HepG2 (cell line): ENCODE results near the gene UNC93A. TPM values are rescaled to one million over a fixed set of nuclear protein-coding genes. Genes with fewer than 3 reads are reported as not detected.

Source experiments
- ELF4 ChIP-seq: sonication (generic); formaldehyde crosslinking; IDR thresholded peaks from 2 replicates; pipeline ENCODE4 v1.5.0; 2020; ENCODE audit warnings: missing genetic modification reagents, mild to moderate bottlenecking, moderate library complexity, borderline replicate concordance
- FOSL2 ChIP-seq: sonication (generic); formaldehyde crosslinking; IDR thresholded peaks from 2 replicates; pipeline ENCODE4 v1.4.0; 2020; ENCODE audit warnings: missing genetic modification reagents
- FOXA3 ChIP-seq: IDR thresholded peaks from 2 replicates; pipeline ENCODE4 v1.6.1; 2016; ENCODE audit warnings: missing genetic modification reagents, missing compliant biosample characterization
- GABPB1 ChIP-seq: IDR thresholded peaks from 2 replicates; pipeline ENCODE4 v1.6.1; 2016; ENCODE audit warnings: mild to moderate bottlenecking, missing genetic modification reagents, moderate library complexity, missing compliant biosample characterization
- GPN1 ChIP-seq: sonication (generic); formaldehyde crosslinking; IDR thresholded peaks from 2 replicates; pipeline ENCODE4 v1.5.1; 2020; ENCODE audit warnings: missing genetic modification reagents, borderline replicate concordance
- MED1 ChIP-seq: sonication (generic); formaldehyde crosslinking; IDR thresholded peaks from 2 replicates; pipeline ENCODE4 v1.4.0; 2020; ENCODE audit warnings: missing genetic modification reagents
- MEIS2 ChIP-seq: sonication (generic); formaldehyde crosslinking; IDR thresholded peaks from 2 replicates; pipeline ENCODE4 v1.9.0; 2021; ENCODE audit warnings: mild to moderate bottlenecking, missing genetic modification reagents
- POLR2G ChIP-seq: fragments of 200-400 bp; formaldehyde crosslinking; IDR thresholded peaks from 2 replicates; pipeline ENCODE4 v1.6.1; 2018; ENCODE audit warnings: mild to moderate bottlenecking, low read depth, low read length, moderate library complexity
- SALL1 ChIP-seq: sonication (generic); formaldehyde crosslinking; IDR thresholded peaks from 2 replicates; pipeline ENCODE4 v1.8.0; 2022; ENCODE audit warnings: mild to moderate bottlenecking, missing genetic modification reagents
- TOPORS ChIP-seq: sonication (generic); formaldehyde crosslinking; IDR thresholded peaks from 2 replicates; pipeline ENCODE4 v1.8.0; 2023; ENCODE audit warnings: mild to moderate bottlenecking, missing genetic modification reagents
- ZC3H4 ChIP-seq: sonication (generic); formaldehyde crosslinking; IDR thresholded peaks from 2 replicates; pipeline ENCODE4 v1.4.0; 2020; ENCODE audit warnings: missing genetic modification reagents, borderline replicate concordance
- ZMYM2 ChIP-seq: sonication (generic); formaldehyde crosslinking; IDR thresholded peaks from 2 replicates; pipeline ENCODE4 v1.8.0; 2022; ENCODE audit warnings: mild to moderate bottlenecking, missing genetic modification reagents
- ZNF256 ChIP-seq: sonication (generic); formaldehyde crosslinking; conservative IDR thresholded peaks from 2 replicates; pipeline ENCODE4 v1.4.0; 2020; ENCODE audit warnings: missing genetic modification reagents
- ZNF264 ChIP-seq: sonication (generic); formaldehyde crosslinking; IDR thresholded peaks from 2 replicates; pipeline ENCODE4 v1.4.0; 2020; ENCODE audit warnings: missing genetic modification reagents
- ZNF441 ChIP-seq: sonication (generic); formaldehyde crosslinking; IDR thresholded peaks from 2 replicates; pipeline ENCODE4 v1.7.0; 2021; ENCODE audit warnings: missing genetic modification reagents, borderline replicate concordance
- ZNF605 ChIP-seq: sonication (generic); formaldehyde crosslinking; IDR thresholded peaks from 2 replicates; pipeline ENCODE4 v1.8.0; 2022; ENCODE audit warnings: mild to moderate bottlenecking, missing genetic modification reagents
- ZNF644 ChIP-seq: IDR thresholded peaks from 2 replicates; pipeline ENCODE4 v1.6.1; 2016; ENCODE audit warnings: low read depth
- ZSCAN31 ChIP-seq: sonication (generic); formaldehyde crosslinking; IDR thresholded peaks from 2 replicates; pipeline ENCODE4 v1.5.0; 2020; ENCODE audit warnings: low read depth, mild to moderate bottlenecking, missing genetic modification reagents
- polyA plus RNA-seq, 8 experiments: library from polyadenylated mRNA; depleted of rRNA in 3 of 8; stranded (reverse) in 7 of 8; unstranded in 1 of 8; fragments of >200 nt; fragmentation: Illumina TruSeq in 4 of 8; extraction: Trizol in 4 of 8; gene quantifications; 2 replicates each; pipeline versions ENCODE4 v1.2.1 to v1.2.3, GENCODE V29; 2011 to 2016; ENCODE audit warnings: low read depth in 4 of 8, missing spikeins in 1 of 8, mixed read lengths in 1 of 8; ENCODE audit not compliant: insufficient read depth in 1 of 8
- total RNA-seq, 5 experiments: library from RNA; depleted of rRNA; stranded (reverse); fragments of >200 nt; fragmentation: Illumina TruSeq; extraction: Trizol; gene quantifications; 2 replicates each; pipeline ENCODE4 v1.2.3, GENCODE V29; 2016; ENCODE audit warnings: low read depth in 1 of 5
- TF ChIP-seq, protein P1 (sequence below): sonication (generic); formaldehyde crosslinking; IDR thresholded peaks from 2 replicates; pipeline ENCODE4 v1.4.0; 2020; ENCODE audit warnings: low read depth, mild to moderate bottlenecking, missing genetic modification reagents
- TF ChIP-seq, protein P2 (sequence below): IDR thresholded peaks from 2 replicates; pipeline ENCODE4 v1.6.1; 2016; ENCODE audit warnings: low read depth, borderline replicate concordance
- TF ChIP-seq, protein P3 (sequence below): sonication (generic); formaldehyde crosslinking; IDR thresholded peaks from 2 replicates; pipeline ENCODE4 v1.8.0; 2022; ENCODE audit warnings: mild to moderate bottlenecking, missing genetic modification reagents
- TF ChIP-seq, protein P4 (sequence below): IDR thresholded peaks from 2 replicates; pipeline ENCODE4 v1.6.1; 2016; ENCODE audit warnings: missing compliant biosample characterization, missing genetic modification reagents, borderline replicate concordance
- TF ChIP-seq, protein P5 (sequence below): IDR thresholded peaks from 2 replicates; pipeline ENCODE4 v1.6.1; 2018; ENCODE audit warnings: missing genetic modification reagents, mild to moderate bottlenecking, missing compliant biosample characterization
- TF ChIP-seq, protein P6 (sequence below): IDR thresholded peaks from 2 replicates; pipeline ENCODE4 v1.6.1; 2012; ENCODE audit warnings: inconsistent platforms

Gene UNC93A
- total and polyA plus RNA-seq, 2 of the 13 experiments (the other 11 are each of a cell fraction or from before 2014, with no cell fraction given) = 11.0 to 42.7 TPM

DNA sequence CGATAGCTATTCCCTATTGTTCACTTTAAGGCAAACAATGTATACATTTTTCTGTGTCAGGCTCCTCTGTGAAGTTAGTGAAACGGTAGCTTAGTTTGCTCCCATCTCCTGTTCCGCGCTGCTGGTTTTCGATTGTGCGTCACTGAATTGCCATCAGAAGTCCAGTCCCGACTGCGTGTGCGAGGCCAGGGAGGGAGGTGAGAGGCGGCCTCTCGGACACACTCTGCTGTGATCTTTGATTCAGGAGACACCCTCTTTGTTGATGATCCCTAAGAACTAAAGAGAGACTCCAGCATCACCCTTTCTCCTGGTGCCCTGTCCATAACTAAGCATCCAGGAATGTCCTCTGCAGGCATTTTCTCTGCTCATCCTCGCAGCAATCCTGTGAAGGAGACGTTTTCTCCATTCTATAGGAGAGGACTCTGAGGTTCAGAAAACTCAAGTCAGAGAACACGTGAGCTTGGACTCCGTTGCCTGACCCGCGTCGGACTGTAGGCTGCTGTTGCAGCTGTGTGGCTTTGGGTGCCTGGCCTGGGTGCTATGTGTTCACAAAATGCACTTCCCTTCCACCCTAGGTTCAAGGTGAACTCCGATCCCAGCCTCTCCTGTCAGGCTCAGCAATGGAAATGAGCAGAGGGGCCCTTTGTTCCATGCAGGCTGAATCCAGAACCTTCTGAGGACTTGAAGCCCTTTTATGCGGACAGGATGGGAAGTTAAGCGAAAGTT lies 24.1 kb upstream of the UNC93A start (continued):
- TF ChIP-seq MED1 (CRISPR knock-in tag) (peak; percentile 61; the same call in 1 of the 2 replicates), ELF4 (no peak), ZC3H4 (CRISPR knock-in tag) (peak; percentile 20; the same call in 1 of the 2 replicates), FOXA3 (CRISPR knock-in tag) (0 out of 2 replicates have a peak, but pooled peaks have one; percentile 12), SALL1 (CRISPR knock-in tag) (peak; percentile 61), ZNF644 (CRISPR knock-in tag) (peak; percentile 62; the same call in 1 of the 2 replicates), MEIS2 (CRISPR knock-in tag) (peak; percentile 53; the same call in 1 of the 2 replicates), FOSL2 (peak; percentile 4; the same call in 1 of the 2 replicates), GPN1 (CRISPR knock-in tag) (no peak), ZNF264 (0 out of 2 replicates have a peak, but pooled peaks have one; percentile 66), ZSCAN31 (CRISPR knock-in tag) (0 out of 2 replicates have a peak, but pooled peaks have one; percentile 9), ZNF256 (CRISPR knock-in tag) (peak; percentile 66; the same call in 1 of the 2 replicates), ZMYM2 (peak; percentile 60; the same call in 1 of the 2 replicates), GABPB1 (CRISPR knock-in tag) (peak; percentile 22; the same call in 1 of the 2 replicates), ZNF605 (CRISPR knock-in tag) (peak; percentile 62; the same call in 1 of the 2 replicates), ZNF441 (CRISPR knock-in tag) (peak; percentile 67; the same call in 1 of the 2 replicates), POLR2G (no peak), TOPORS (CRISPR knock-in tag) (peak; percentile 22; the same call in 1 of the 2 replicates)
- TF ChIP-seq, protein P1, sequence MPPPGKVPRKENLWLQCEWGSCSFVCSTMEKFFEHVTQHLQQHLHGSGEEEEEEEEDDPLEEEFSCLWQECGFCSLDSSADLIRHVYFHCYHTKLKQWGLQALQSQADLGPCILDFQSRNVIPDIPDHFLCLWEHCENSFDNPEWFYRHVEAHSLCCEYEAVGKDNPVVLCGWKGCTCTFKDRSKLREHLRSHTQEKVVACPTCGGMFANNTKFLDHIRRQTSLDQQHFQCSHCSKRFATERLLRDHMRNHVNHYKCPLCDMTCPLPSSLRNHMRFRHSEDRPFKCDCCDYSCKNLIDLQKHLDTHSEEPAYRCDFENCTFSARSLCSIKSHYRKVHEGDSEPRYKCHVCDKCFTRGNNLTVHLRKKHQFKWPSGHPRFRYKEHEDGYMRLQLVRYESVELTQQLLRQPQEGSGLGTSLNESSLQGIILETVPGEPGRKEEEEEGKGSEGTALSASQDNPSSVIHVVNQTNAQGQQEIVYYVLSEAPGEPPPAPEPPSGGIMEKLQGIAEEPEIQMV = no peak
- TF ChIP-seq, protein P2, sequence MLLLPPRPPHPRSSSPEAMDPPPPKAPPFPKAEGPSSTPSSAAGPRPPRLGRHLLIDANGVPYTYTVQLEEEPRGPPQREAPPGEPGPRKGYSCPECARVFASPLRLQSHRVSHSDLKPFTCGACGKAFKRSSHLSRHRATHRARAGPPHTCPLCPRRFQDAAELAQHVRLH (CRISPR knock-in tag) = 0 out of 2 replicates have a peak, but pooled peaks have one; percentile 33
- TF ChIP-seq, protein P3, sequence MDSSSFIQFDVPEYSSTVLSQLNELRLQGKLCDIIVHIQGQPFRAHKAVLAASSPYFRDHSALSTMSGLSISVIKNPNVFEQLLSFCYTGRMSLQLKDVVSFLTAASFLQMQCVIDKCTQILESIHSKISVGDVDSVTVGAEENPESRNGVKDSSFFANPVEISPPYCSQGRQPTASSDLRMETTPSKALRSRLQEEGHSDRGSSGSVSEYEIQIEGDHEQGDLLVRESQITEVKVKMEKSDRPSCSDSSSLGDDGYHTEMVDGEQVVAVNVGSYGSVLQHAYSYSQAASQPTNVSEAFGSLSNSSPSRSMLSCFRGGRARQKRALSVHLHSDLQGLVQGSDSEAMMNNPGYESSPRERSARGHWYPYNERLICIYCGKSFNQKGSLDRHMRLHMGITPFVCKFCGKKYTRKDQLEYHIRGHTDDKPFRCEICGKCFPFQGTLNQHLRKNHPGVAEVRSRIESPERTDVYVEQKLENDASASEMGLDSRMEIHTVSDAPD = 0 out of 2 replicates have a peak, but pooled peaks have one; percentile 12
- TF ChIP-seq, protein P4, sequence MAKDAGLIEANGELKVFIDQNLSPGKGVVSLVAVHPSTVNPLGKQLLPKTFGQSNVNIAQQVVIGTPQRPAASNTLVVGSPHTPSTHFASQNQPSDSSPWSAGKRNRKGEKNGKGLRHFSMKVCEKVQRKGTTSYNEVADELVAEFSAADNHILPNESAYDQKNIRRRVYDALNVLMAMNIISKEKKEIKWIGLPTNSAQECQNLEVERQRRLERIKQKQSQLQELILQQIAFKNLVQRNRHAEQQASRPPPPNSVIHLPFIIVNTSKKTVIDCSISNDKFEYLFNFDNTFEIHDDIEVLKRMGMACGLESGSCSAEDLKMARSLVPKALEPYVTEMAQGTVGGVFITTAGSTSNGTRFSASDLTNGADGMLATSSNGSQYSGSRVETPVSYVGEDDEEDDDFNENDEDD = peak; percentile 45; the same call in 1 of the 2 replicates
- TF ChIP-seq, protein P5, sequence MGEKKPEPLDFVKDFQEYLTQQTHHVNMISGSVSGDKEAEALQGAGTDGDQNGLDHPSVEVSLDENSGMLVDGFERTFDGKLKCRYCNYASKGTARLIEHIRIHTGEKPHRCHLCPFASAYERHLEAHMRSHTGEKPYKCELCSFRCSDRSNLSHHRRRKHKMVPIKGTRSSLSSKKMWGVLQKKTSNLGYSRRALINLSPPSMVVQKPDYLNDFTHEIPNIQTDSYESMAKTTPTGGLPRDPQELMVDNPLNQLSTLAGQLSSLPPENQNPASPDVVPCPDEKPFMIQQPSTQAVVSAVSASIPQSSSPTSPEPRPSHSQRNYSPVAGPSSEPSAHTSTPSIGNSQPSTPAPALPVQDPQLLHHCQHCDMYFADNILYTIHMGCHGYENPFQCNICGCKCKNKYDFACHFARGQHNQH (CRISPR knock-in tag) = peak; percentile 30; the same call in 1 of the 2 replicates
- TF ChIP-seq, protein P6, sequence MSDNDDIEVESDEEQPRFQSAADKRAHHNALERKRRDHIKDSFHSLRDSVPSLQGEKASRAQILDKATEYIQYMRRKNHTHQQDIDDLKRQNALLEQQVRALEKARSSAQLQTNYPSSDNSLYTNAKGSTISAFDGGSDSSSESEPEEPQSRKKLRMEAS = peak; percentile 70
